ENCODE measurements around the gene LCOR. TPM values are rescaled to one million over a fixed set of nuclear protein-coding genes. Genes with fewer than 3 reads are reported as not detected.

Gene LCOR
- total RNA-seq, 4 donors from 2014 or later: 47.2 to 86.4 (median 60.0) TPM

DNA sequence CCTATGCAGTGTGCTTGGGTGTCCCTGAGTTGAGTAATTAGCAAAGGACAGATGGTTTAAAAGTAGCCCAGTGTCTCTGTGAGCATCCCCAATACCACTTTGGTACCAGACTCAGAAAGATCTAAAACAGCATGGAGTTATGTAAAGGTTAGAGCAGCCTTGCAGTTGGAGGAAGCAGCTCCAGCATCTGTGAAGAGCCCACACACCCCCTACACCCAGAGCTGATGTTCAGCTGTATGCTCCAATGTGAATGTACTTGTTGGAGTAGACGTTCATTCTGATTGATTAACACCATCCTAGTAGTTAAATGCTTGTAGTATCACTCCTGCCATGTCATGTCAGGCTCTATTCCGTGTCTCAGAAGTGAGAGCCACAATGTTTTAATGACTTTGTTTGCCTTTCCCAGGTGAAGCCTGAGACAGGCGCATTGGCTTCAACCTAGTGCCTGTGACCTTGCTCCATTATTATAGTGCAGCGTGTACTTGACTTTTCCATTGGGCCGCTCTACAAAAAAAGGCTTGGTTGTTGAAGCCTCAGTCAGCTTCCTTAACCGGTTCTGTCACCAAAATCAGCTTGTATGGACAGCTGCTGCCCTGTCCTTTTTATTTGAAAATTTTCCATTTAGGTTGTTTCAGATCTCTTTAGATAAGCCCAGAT is 154.2 kb downstream of the LCOR start:
- Histone ChIP-seq H3K4me1 (peaks cover 0 to 4% (median 2%) of the 10 kb centered on the region in 4 donors), H3K36me3 (peaks cover 0 to 10% (median 3%) of the 10 kb centered on the region in 4 donors), H3K27me3 (no peaks in the 10 kb centered on the region), H3K27ac (no peak overlapping the region), H3K4me3 (no peak overlapping the region), H3K9me3 (no peaks in the 10 kb centered on the region)
- in situ Hi-C loops (cut with MboI; ENCODE audit: low pct_ligation_motif_present in 1 of 4, low pct_unique_long_range_greater_than_20kb in 1 of 4, low sequenced_read_pairs in 3 of 4) (no loop called here), intact Hi-C loops (cut with DNase I; ENCODE audit: low total_unique reads) (no loop called here)
- DNase-seq: no peak
- WGBS, 2 donors (ENCODE audit: low coverage in 1 of 2): 97% methylated on average over 6 of the region's 6 CpGs; no CpG with 5 or more reads in 1 of the 2 donors
- TF ChIP-seq POLR2AphosphoS5 (IDR thresholded peaks at IDR 0.05): no peak
- TF ChIP-seq, protein P1, sequence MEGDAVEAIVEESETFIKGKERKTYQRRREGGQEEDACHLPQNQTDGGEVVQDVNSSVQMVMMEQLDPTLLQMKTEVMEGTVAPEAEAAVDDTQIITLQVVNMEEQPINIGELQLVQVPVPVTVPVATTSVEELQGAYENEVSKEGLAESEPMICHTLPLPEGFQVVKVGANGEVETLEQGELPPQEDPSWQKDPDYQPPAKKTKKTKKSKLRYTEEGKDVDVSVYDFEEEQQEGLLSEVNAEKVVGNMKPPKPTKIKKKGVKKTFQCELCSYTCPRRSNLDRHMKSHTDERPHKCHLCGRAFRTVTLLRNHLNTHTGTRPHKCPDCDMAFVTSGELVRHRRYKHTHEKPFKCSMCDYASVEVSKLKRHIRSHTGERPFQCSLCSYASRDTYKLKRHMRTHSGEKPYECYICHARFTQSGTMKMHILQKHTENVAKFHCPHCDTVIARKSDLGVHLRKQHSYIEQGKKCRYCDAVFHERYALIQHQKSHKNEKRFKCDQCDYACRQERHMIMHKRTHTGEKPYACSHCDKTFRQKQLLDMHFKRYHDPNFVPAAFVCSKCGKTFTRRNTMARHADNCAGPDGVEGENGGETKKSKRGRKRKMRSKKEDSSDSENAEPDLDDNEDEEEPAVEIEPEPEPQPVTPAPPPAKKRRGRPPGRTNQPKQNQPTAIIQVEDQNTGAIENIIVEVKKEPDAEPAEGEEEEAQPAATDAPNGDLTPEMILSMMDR (IDR thresholded peaks at IDR 0.05): no peak
- no peak for TF ChIP-seq POLR2A (IDR thresholded peaks at IDR 0.05)
- no peak for TF ChIP-seq EP300 (IDR thresholded peaks at IDR 0.05; ENCODE audit: low read depth)

DNA sequence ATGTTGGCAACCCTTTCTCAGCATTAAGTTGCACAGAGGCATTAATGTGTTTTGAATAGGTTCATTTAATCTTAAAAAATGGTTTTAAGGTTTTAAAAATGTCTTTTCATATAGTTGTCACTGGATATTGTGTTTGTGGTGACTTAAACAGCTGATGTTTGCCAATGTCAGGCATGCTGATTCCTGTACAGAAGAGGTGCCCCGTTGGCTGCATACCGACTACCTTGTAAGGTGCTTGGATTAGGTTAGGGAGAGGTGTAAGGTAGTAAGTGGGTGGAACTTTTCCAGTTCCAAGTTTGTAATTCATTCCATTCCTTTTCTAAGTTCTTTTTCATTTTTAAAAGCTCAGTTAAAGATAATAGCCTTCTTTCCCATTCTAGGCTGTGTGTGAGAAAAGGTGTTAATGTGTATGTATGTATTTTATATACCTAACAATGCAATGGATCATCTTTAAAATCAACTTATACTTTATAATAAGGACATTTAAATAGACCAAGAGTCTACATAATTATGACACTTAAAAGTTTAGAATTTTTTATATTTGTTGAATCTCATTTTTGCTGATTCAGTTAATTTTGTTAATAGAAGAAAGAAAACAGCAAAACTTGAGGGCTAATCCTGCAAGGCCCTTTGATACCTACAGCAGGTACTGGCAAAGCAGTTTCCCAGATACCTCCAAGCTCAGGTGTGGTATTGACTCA is 155.2 kb downstream of the LCOR start:
- H3K36me3 ChIP-seq: peaks cover 0 to under 1% (median 0%) of the 10 kb centered on the region in 4 donors
- H3K4me3 ChIP-seq: no peak overlapping the region
- no peak for TF ChIP-seq POLR2A (IDR thresholded peaks at IDR 0.05)
- TF ChIP-seq, protein P1 (IDR thresholded peaks at IDR 0.05): no peak
- no peak for TF ChIP-seq EP300 (IDR thresholded peaks at IDR 0.05; ENCODE audit: low read depth)
- no peak for TF ChIP-seq POLR2AphosphoS5 (IDR thresholded peaks at IDR 0.05)
- no peak overlapping the region for H3K27ac ChIP-seq
- intact Hi-C loops (cut with DNase I; ENCODE audit: low total_unique reads) (no loop called here), in situ Hi-C loops (cut with MboI; ENCODE audit: low pct_ligation_motif_present in 1 of 4, low pct_unique_long_range_greater_than_20kb in 1 of 4, low sequenced_read_pairs in 3 of 4) (no loop called here)
- 95 to 100% methylated on average over 2 of the region's 2 CpGs for WGBS, 2 donors (ENCODE audit: low coverage in 1 of 2)
- no peak for DNase-seq
- H3K27me3 ChIP-seq: no peaks in the 10 kb centered on the region
- H3K4me1 ChIP-seq: peaks cover 0 to 6% (median 2%) of the 10 kb centered on the region in 4 donors
- no peaks in the 10 kb centered on the region for H3K9me3 ChIP-seq

- no peak for DNase-seq
- H3K4me3 ChIP-seq: no peak overlapping the region
- peaks cover 0 to 6% (median 2%) of the 10 kb centered on the region in 4 donors for H3K4me1 ChIP-seq
- no peak overlapping the region for H3K27ac ChIP-seq
- no peaks in the 10 kb centered on the region for H3K9me3 ChIP-seq
- intact Hi-C loops (cut with DNase I; ENCODE audit: low total_unique reads) (no loop called here), in situ Hi-C loops (cut with MboI; ENCODE audit: low pct_ligation_motif_present in 1 of 4, low pct_unique_long_range_greater_than_20kb in 1 of 4, low sequenced_read_pairs in 3 of 4) (no loop called here)
- WGBS, 2 donors (ENCODE audit: low coverage in 1 of 2): 100% methylated on average over 2 of the region's 3 CpGs; no CpG with 5 or more reads in 1 of the 2 donors
- H3K36me3 ChIP-seq: no peaks in the 10 kb centered on the region
- TF ChIP-seq POLR2AphosphoS5 (IDR thresholded peaks at IDR 0.05): no peak
- TF ChIP-seq, protein P1 (IDR thresholded peaks at IDR 0.05): no peak
- TF ChIP-seq POLR2A (IDR thresholded peaks at IDR 0.05): no peak
- no peak for TF ChIP-seq EP300 (IDR thresholded peaks at IDR 0.05; ENCODE audit: low read depth)
- no peaks in the 10 kb centered on the region for H3K27me3 ChIP-seq
Measured at GRCh38 chr10:96987842-96988175, 155.7 kb downstream of the LCOR start.

- WGBS, 2 donors (ENCODE audit: low coverage in 1 of 2): 69 to 75% methylated on average over 2 to 4 of the region's 4 CpGs
Measured at GRCh38 chr10:96988426-96988825, 156.3 kb downstream of the LCOR start.

More at GRCh38 chr10:96988426-96988825, 156.3 kb downstream of the LCOR start:
- no peak for DNase-seq
- in situ Hi-C loops (cut with MboI; ENCODE audit: low pct_ligation_motif_present in 1 of 4, low pct_unique_long_range_greater_than_20kb in 1 of 4, low sequenced_read_pairs in 3 of 4): no loop called here
- Histone ChIP-seq H3K27ac (peak overlapping the region in 1 of 4 donors; percentile 7), H3K4me3 (no peak overlapping the region), H3K9me3 (no peaks in the 10 kb centered on the region), H3K4me1 (peaks cover 0 to 6% (median 2%) of the 10 kb centered on the region in 4 donors), H3K36me3 (no peaks in the 10 kb centered on the region), H3K27me3 (no peaks in the 10 kb centered on the region)
- intact Hi-C loops (cut with DNase I; ENCODE audit: low total_unique reads): no loop called here
- TF ChIP-seq, protein P1 (IDR thresholded peaks at IDR 0.05): no peak
- no peak for TF ChIP-seq POLR2AphosphoS5 (IDR thresholded peaks at IDR 0.05)
- TF ChIP-seq POLR2A (IDR thresholded peaks at IDR 0.05): no peak
- TF ChIP-seq EP300 (IDR thresholded peaks at IDR 0.05; ENCODE audit: low read depth): no peak
